ENCODE measurements around the gene FBXL22.

FBXL22 gene

DNA sequence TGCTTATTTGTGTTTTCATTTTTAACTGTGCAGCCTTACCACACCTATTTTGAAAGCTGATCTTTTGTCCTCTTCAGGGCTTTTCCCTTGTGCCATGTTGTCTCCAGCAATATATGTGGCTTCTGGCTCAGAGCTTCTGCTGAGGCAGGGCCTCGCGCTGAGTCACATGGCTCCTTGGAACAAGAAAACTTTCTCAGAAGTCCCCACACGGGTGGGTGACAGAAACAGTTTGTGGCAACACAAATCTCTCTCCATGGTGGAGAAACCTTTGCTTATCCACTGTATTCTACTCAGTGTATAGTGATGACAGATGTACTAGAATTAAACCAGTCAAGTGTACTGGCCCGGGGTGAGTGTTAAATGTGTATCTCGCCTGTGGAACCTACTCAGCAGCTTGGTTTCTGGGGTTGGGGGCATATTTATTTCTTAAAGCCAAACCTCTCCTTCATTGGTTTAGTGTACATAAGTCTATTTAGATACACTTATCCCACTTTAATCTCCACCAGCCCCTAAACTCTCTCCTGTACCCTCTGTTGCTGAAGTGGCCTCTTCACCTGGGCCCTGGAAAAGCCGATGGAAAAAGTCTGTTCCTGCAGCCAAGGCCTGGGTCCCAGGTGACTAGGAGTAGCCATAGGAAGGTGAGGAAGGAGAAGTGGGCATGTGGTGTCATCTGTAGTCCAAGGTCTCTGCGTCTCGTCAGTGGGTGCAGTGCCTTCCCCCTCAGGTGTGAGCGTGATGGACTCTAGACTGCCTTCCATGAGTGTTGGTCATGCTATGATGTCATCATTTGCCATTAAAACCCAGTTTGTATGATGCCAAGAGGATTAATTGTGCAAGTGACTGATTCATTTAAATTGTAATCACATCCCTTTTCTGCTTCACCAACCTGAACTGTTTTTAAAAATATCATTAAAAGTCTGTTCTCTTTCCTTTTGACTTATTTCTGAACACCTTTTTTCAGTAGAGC is 3.2 kb upstream of the FBXL22 start:
- ATAC-seq (peak; percentile 76), DNase-seq (peak; percentile 60)

DNA sequence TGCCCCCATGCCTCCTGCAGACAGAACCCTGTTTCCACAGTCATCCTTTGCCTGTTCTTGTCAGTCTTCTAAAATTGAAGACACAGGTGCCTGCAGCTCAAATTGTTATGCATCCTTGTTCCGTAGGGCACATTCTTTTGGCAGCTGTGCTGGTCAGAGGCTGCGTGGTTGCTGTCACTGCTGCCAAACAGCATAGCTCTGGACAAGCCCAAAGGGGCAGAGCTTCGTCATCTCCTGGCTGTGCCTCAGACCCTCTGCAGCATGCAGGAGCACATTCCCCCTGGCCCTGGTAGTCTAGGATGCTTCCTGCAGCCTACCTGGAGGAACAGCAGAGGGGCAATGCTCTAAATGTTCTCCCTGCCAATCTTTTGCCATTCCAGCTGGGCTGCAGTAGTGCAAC is 2.1 kb upstream of the FBXL22 start:
- no peak for ATAC-seq
- no peak for DNase-seq

DNA sequence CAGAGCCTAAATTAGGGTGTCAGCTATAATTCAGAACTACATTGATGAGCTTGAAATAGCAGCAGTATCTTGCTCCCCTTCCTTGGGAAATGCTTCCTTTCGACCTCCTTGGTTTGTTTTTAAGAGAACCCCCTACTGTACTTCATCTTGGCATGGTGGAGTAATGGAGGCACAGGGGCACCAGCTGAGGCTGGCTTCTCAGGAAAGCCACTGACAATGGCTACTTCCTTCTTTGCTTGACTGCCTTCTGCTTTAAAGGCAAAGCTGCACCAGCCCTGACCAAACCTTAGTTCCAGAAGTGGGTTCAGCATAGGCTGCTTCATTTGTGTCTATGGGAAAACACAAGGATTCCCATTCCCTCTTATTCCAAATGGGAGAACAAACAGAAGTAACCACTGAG is 1.5 kb upstream of the FBXL22 start:
- DNase-seq: no peak
- ATAC-seq: no peak

- no peak for DNase-seq
- no peak for ATAC-seq
Measured at GRCh38 chr15:63596676-63597037, 530 bp upstream of the FBXL22 start.

- ATAC-seq (no peak), DNase-seq (no peak)
Measured at GRCh38 chr15:63597821-63598220, 634 bp downstream of the FBXL22 start.

DNA sequence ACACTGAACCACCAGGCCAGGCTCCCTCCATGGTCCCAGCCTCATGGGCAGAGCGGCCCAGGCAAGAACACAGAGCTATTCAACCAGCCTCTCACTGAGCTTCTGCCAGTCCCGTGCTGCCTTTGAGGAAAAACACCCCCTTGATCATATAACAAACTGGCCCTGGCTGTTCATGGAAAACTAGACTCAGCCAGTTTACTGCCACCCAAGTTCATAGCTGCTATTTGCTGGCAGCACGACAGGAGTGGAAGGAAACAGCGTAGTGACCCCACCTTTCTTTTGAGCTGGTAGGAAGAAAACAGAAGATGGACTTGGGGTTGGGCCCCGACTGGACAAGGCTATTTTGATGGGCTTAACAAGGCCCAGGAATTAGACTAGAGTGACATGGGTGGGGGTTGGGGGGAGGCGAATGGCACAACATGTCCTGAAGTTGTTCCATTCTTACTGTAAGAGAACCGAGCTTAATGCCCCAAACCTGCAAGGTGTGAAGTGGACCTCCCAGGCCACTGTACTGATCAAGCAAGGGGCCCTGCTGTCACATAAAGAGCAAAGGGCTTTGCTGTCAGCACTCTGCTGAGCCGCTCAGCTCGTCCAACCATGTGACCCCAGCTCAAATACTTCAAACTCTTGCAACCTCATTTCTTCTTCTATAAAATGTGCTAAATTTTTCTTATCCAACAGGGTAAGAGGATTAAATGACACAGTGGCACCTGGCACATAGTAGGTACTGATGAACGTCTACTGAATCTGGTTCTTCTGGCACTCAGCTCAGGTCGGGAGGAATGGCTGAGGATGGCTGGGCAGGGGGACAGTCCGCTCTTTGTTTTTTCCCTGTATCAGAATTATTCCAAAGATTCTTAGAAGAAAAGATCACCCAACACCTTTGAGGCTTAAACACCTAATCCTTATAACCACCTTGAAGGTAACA is 1.6 kb downstream of the FBXL22 start:
- no peak for DNase-seq

GRCh38 chr15:63599401-63600000 is 2.3 kb downstream of the FBXL22 start:
- ATAC-seq (no peak), DNase-seq (peak; percentile 59)

More for the DNA sequence above, 1.6 kb downstream of the FBXL22 start:
- ATAC-seq: no peak

- DNase-seq: peak; percentile 33
- no peak for ATAC-seq
Measured at GRCh38 chr15:63600001-63600615, 2.9 kb downstream of the FBXL22 start.

- DNase-seq: peak; percentile 91
- ATAC-seq: peak; percentile 81
Measured at GRCh38 chr15:63600616-63601025, 3.4 kb downstream of the FBXL22 start.

GRCh38 chr15:63601026-63601703 is 4.0 kb downstream of the FBXL22 start:
- ATAC-seq (peak; percentile 9), DNase-seq (peak; percentile 71)

DNA sequence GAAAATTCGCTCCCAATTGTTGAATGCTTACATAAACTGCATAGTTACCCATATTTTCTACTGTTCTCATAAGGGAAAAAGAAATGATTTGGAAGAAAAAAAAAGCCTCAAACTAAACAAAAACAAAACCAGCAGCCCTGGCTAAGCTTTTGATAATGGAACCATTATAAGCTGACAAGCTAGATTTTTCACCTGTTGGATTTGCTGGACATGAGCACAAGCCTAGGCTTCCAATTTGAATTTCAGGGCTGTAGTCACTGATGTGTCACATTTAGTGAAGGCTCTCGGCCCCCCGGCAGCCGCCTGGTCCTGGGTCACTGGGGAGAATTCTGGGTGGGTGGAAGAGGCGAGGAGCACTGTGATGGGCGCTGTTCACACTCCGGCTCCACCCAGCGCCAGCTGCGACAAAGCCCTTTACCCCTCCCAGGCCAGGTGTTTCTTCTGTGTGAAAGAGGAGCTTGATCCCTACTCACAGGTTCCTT is 4.6 kb downstream of the FBXL22 start:
- ATAC-seq (no peak), DNase-seq (peak; percentile 35)

DNA sequence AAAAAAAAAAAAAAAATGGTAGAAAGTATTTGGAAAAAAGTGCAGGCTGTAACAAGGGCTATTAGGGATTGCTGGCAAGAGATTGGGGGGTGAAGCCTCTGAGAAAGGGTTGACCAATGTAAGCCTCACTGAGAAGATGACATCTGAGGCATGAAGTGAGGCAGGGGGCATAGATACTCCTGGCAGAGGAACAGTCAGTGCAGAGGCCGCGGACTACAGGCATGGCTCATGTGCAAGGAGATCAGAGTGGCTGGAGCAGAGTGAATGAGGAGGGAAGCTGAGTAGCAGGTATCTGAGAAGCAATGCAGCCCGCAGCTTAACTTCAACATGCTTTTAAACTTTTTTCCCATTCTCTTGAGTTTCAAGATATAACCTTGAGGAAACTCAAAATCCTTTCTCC is 5.4 kb downstream of the FBXL22 start:
- DNase-seq: no peak
- ATAC-seq: no peak

DNA sequence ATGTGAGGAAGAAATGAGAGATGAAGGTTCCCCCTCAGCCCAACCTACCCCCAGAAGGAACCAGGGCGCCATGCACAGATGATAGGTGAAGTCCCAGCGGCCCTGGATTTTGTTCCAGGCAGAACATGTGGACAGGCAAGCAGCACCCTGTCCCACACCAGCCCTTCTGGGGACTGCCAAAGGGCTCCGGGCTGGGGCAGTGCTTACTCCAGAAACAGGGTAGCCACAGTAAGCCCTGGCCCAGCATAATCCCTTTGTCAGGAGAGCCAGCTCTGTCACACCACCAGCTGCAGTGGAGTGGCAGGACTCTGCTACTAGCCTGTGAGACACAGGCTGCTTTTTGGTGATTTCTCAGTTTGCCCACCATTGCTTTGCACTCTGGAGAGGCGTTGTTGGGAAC is 6.3 kb downstream of the FBXL22 start:
- DNase-seq (no peak), ATAC-seq (no peak)

- ATAC-seq (no peak), DNase-seq (no peak)
Measured at GRCh38 chr15:63604281-63604680, 7.1 kb downstream of the FBXL22 start.

DNA sequence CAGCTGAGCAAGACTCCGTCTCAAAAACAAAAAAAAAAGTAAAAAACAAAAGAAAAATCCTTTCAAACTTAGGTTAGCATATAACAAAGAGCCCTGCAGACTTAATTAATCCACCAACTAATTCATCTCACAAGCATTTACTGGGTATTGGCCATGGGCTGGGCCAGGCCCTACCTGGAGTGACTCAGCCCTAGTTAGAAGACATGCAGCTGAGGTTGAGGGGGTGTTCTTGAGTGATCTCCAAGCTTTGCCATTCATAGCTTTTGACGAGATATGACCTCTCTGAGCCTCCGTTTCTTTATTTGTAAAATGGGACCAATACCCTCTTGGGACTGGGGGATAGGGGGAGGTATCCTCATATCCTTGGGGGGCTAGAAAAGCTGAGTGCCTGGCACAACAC is 7.8 kb downstream of the FBXL22 start:
- DNase-seq: no peak
- no peak for ATAC-seq

- ATAC-seq (peak; percentile 68), DNase-seq (peak; percentile 54)
Measured at GRCh38 chr15:63605816-63606215, 8.6 kb downstream of the FBXL22 start.

- ATAC-seq: no peak
Measured at GRCh38 chr15:63606308-63606707, 9.1 kb downstream of the FBXL22 start.

GRCh38 chr15:63608989-63609388 is 11.8 kb downstream of the FBXL22 start:
- no peak for DNase-seq
- ATAC-seq: no peak

More at GRCh38 chr15:63606308-63606707, 9.1 kb downstream of the FBXL22 start:
- DNase-seq: no peak

DNA sequence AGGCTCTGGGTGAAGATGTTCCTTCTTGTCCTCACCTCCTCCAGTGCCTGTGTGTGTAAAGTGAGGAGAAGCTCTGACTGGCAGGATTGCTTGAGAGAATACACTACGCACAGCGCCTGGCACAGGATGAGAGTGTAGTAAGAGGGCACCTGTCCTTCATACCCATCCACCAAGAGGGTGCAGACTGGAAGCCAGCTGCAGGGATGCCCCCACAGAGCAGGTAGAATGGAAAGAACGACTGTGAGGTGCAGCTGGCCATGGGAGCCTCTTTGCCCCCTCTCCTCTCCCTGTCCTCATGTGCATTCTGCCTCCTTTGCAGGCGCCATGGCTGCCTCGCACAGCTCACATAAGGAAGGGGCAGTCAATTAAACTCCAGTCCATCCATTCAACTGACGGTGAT is 12.3 kb downstream of the FBXL22 start:
- no peak for ATAC-seq

GRCh38 chr15:63610209-63610841 is 13.1 kb downstream of the FBXL22 start:
- DNase-seq: peak; percentile 73
- peak; percentile 86 for ATAC-seq

More for the DNA sequence above, 12.3 kb downstream of the FBXL22 start:
- no peak for DNase-seq

DNA sequence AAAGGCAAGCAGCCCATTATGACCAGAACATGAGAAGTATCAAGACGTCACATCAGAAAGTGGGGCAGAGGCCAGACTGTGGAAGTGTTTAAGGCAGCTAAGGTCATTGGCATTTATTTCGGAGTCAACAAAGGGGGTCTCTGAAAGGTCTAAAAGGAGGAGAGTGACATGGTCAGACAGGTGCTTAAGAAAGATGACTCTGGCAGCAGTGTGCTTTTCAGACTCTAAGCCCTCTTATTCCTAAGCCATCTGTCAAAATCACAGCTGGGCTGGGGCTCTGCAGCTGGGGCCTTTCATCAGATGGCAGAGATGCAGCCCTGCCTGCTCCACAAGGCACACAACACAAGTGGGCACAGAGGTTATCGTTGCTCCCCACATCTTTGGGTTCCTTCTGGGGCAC is 14.0 kb downstream of the FBXL22 start:
- ATAC-seq (no peak), DNase-seq (no peak)
